HEK293 (cell line): ENCODE data around the gene KSR1.
A peak's percentile ranks its signal among the peaks of the same experiment; 100 is the strongest.

Experiments used
- CTCF ChIA-PET: fragments of 350-600 bp; formaldehyde crosslinking; extraction: SDS; loops from one replicate; lab custom pipeline; 2021; ENCODE audit warnings: antibody characterized with exemption; lab: Yijun Ruan, JAX
- POLR2A ChIA-PET: fragments of 300-600 bp; formaldehyde crosslinking; extraction: SDS; loops from one replicate; lab custom pipeline; 2020; ENCODE audit warnings: antibody characterized with exemption, inconsistent platforms; lab: Yijun Ruan, JAX
- H3K27ac ChIP-seq: fragments of 200-500 bp; sonication (Bioruptor generic); 2 replicates; pipeline ENCODE4 v1.5.1; 2014; ENCODE audit warnings: low read depth, low read length, control low read depth, inconsistent platforms; ENCODE audit errors: extremely low read depth
- H3K36me3 ChIP-seq, 2 experiments: fragments of 200-500 bp in 1 of 2; sonication (Bioruptor generic) in 1 of 2; 1 replicate in 1 of 2; 2 replicates in 1 of 2; pipeline ENCODE4 v1.5.1; 2014 to 2017; ENCODE audit warnings: inconsistent platforms in 2 of 2, low read length in 2 of 2; ENCODE audit not compliant: control insufficient read depth in 2 of 2, insufficient read depth in 1 of 2
- H3K4me1 ChIP-seq: fragments of 200-500 bp; sonication (Bioruptor generic); 2 replicates; pipeline ENCODE4 v1.5.1; 2014; ENCODE audit warnings: mild to moderate bottlenecking, low read length, inconsistent platforms; ENCODE audit not compliant: control insufficient read depth, insufficient read depth
- H3K4me3 ChIP-seq: 2 replicates; pipeline ENCODE4 v1.5.1; 2011; ENCODE audit warnings: low read depth, mild to moderate bottlenecking, control low read depth, low read length, moderate library complexity
- H3K9me3 ChIP-seq: fragments of 200-500 bp; sonication (Bioruptor generic); 2 replicates; pipeline ENCODE4 v1.5.1; 2014; ENCODE audit warnings: low read depth, low read length, inconsistent platforms; ENCODE audit not compliant: control insufficient read depth, insufficient read depth
- FEZF1 ChIP-seq: fragments of 450-650 bp; formaldehyde crosslinking; IDR thresholded peaks from 2 replicates; pipeline ENCODE4 v1.5.1; 2016; ENCODE audit warnings: missing biosample characterization, missing genetic modification characterization
- KLF1 ChIP-seq: fragments of 450-650 bp; formaldehyde crosslinking; IDR thresholded peaks from 2 replicates; pipeline ENCODE4 v1.5.1; 2016; ENCODE audit warnings: missing biosample characterization, missing genetic modification characterization
- KLF16 ChIP-seq: fragments of 450-650 bp; formaldehyde crosslinking; IDR thresholded peaks from 2 replicates; pipeline ENCODE4 v1.5.1; 2017; ENCODE audit warnings: missing biosample characterization, missing genetic modification characterization
- OVOL3 ChIP-seq: fragments of 450-650 bp; formaldehyde crosslinking; IDR thresholded peaks from 2 replicates; pipeline ENCODE4 v1.5.1; 2016; ENCODE audit warnings: missing biosample characterization, missing genetic modification characterization
- PRDM1 ChIP-seq: fragments of 450-650 bp; formaldehyde crosslinking; IDR thresholded peaks from 2 replicates; pipeline ENCODE4; 2016; ENCODE audit warnings: missing biosample characterization, missing genetic modification characterization
- PRDM4 ChIP-seq: fragments of 450-650 bp; formaldehyde crosslinking; IDR thresholded peaks from 2 replicates; pipeline ENCODE4 v1.5.1; 2017; ENCODE audit warnings: missing biosample characterization, missing genetic modification characterization
- PRDM6 ChIP-seq: fragments of 450-650 bp; formaldehyde crosslinking; IDR thresholded peaks from 2 replicates; pipeline ENCODE4 v1.5.1; 2017; ENCODE audit warnings: missing biosample characterization, missing genetic modification characterization
- REST ChIP-seq: fragments of 450-650 bp; formaldehyde crosslinking; IDR thresholded peaks from 2 replicates; pipeline ENCODE4 v1.5.1; 2016; ENCODE audit warnings: missing biosample characterization, missing genetic modification characterization
- YY2 ChIP-seq: fragments of 450-650 bp; formaldehyde crosslinking; IDR thresholded peaks from 2 replicates; pipeline ENCODE4 v1.5.1; 2016; ENCODE audit warnings: missing biosample characterization, missing genetic modification characterization
- ZBTB8A ChIP-seq: fragments of 450-650 bp; formaldehyde crosslinking; IDR thresholded peaks from 2 replicates; pipeline ENCODE4 v1.5.1; 2016; ENCODE audit warnings: missing biosample characterization, missing genetic modification characterization
- ZEB2 ChIP-seq: fragments of 450-650 bp; formaldehyde crosslinking; IDR thresholded peaks from 2 replicates; pipeline ENCODE4 v1.5.1; 2016; ENCODE audit warnings: missing biosample characterization, missing genetic modification characterization
- ZIC2 ChIP-seq: fragments of 450-650 bp; formaldehyde crosslinking; IDR thresholded peaks from 2 replicates; pipeline ENCODE4 v1.5.1; 2016; ENCODE audit warnings: missing biosample characterization, missing genetic modification characterization
- ZNF138 ChIP-seq: fragments of 450-650 bp; formaldehyde crosslinking; IDR thresholded peaks from 2 replicates; pipeline ENCODE4 v1.5.1; 2016; ENCODE audit warnings: missing biosample characterization, missing genetic modification characterization, borderline replicate concordance
- ZNF18 ChIP-seq: fragments of 450-650 bp; formaldehyde crosslinking; IDR thresholded peaks from 2 replicates; pipeline ENCODE4 v1.5.1; 2016; ENCODE audit warnings: missing biosample characterization, missing genetic modification characterization
- ZNF248 ChIP-seq: fragments of 450-650 bp; formaldehyde crosslinking; IDR thresholded peaks from 2 replicates; pipeline ENCODE4 v1.5.1; 2017; ENCODE audit warnings: missing biosample characterization, missing genetic modification characterization
- ZNF341 ChIP-seq: fragments of 450-650 bp; formaldehyde crosslinking; IDR thresholded peaks from 2 replicates; pipeline ENCODE4; 2016; ENCODE audit warnings: low read depth, missing biosample characterization, missing genetic modification characterization
- ZNF37A ChIP-seq: fragments of 450-650 bp; IDR thresholded peaks from 2 replicates; pipeline ENCODE4 v1.5.1; 2018; ENCODE audit warnings: missing biosample characterization, missing genetic modification characterization
- ZNF391 ChIP-seq: fragments of 450-650 bp; formaldehyde crosslinking; IDR thresholded peaks from 2 replicates; pipeline ENCODE4 v1.5.1; 2016; ENCODE audit warnings: low read depth, missing biosample characterization, missing genetic modification characterization, borderline replicate concordance
- ZNF394 ChIP-seq: fragments of 450-650 bp; formaldehyde crosslinking; IDR thresholded peaks from 2 replicates; pipeline ENCODE4 v1.5.1; 2016; ENCODE audit warnings: missing biosample characterization, missing genetic modification characterization, mild to moderate bottlenecking, moderate library complexity, borderline replicate concordance
- ZNF426 ChIP-seq: fragments of 450-650 bp; formaldehyde crosslinking; IDR thresholded peaks from 2 replicates; pipeline ENCODE4 v1.5.1; 2017; ENCODE audit warnings: missing biosample characterization, missing genetic modification characterization, mild to moderate bottlenecking, inconsistent platforms, moderate library complexity
- ZNF488 ChIP-seq: fragments of 450-650 bp; formaldehyde crosslinking; IDR thresholded peaks from 2 replicates; pipeline ENCODE4 v1.5.1; 2016; ENCODE audit warnings: missing biosample characterization, missing genetic modification characterization
- ZNF521 ChIP-seq: fragments of 450-650 bp; formaldehyde crosslinking; IDR thresholded peaks from 2 replicates; pipeline ENCODE4 v1.5.1; 2017; ENCODE audit warnings: missing biosample characterization, mild to moderate bottlenecking, missing genetic modification characterization
- ZNF624 ChIP-seq: fragments of 450-650 bp; formaldehyde crosslinking; IDR thresholded peaks from 2 replicates; pipeline ENCODE4 v1.5.1; 2017; ENCODE audit warnings: missing biosample characterization, missing genetic modification characterization
- ZNF660 ChIP-seq: fragments of 450-650 bp; IDR thresholded peaks from 2 replicates; pipeline ENCODE4 v1.5.1; 2018; ENCODE audit warnings: missing biosample characterization, mild to moderate bottlenecking, missing genetic modification characterization
- ZNF664 ChIP-seq: fragments of 450-650 bp; formaldehyde crosslinking; IDR thresholded peaks from 2 replicates; pipeline ENCODE4 v1.5.1; 2016; ENCODE audit warnings: missing biosample characterization, missing genetic modification characterization
- ZNF843 ChIP-seq: fragments of 450-650 bp; formaldehyde crosslinking; IDR thresholded peaks from 2 replicates; pipeline ENCODE4 v1.5.1; 2016; ENCODE audit warnings: missing biosample characterization, missing genetic modification characterization
- ZSCAN23 ChIP-seq: fragments of 450-650 bp; formaldehyde crosslinking; IDR thresholded peaks from 2 replicates; pipeline ENCODE4 v1.5.1; 2016; ENCODE audit warnings: missing biosample characterization, missing genetic modification characterization

The KSR1 gene

GRCh38 chr17:27494192-27495091 is 38.2 kb downstream of the KSR1 start (continued):
- TF ChIP-seq ZNF664 (no peak), REST (no peak), PRDM1 (tag by site-specific recombination) (peak; percentile 69), KLF1 (tag by site-specific recombination) (no peak), FEZF1 (tag by site-specific recombination) (peak; percentile 39; the same call in 1 of the 2 replicates), YY2 (no peak), ZNF660 (no peak), ZNF426 (tag by site-specific recombination) (no peak), KLF16 (tag by site-specific recombination) (no peak), PRDM6 (tag by site-specific recombination) (peak; percentile 62), ZIC2 (peak; percentile 85), ZNF138 (tag by site-specific recombination) (no peak), OVOL3 (tag by site-specific recombination) (no peak), ZNF394 (tag by site-specific recombination) (peak; percentile 90), ZNF488 (tag by site-specific recombination) (no peak)

- no peak for TF ChIP-seq ZNF521 (tag by site-specific recombination)
- TF ChIP-seq ZNF391 (tag by site-specific recombination) = no peak
- no peak for TF ChIP-seq ZNF37A
- no peak for TF ChIP-seq ZBTB8A (tag by site-specific recombination)
- no peak for TF ChIP-seq ZNF248 (tag by site-specific recombination)
- no peak for TF ChIP-seq ZNF624 (tag by site-specific recombination)
- no peak for TF ChIP-seq ZNF843 (tag by site-specific recombination)
- TF ChIP-seq PRDM4 (tag by site-specific recombination) = no peak
- TF ChIP-seq ZNF341 (tag by site-specific recombination) = no peak
- TF ChIP-seq ZSCAN23 (tag by site-specific recombination) = no peak
- no peak for TF ChIP-seq ZEB2 (tag by site-specific recombination)
- no peak for TF ChIP-seq PRDM1 (tag by site-specific recombination)
- no peak for TF ChIP-seq ZNF18 (tag by site-specific recombination)
- TF ChIP-seq, all 188 proteins: peak for 0
- peaks cover 15% of the 10 kb centered on the region for H3K4me1 ChIP-seq
- H3K36me3 ChIP-seq = peaks cover 0 to 5% of the 10 kb centered on the region in 2 experiments; a peak in 1 of 3 replicates
- H3K27ac ChIP-seq = no peak overlapping the region
- no peaks in the 10 kb centered on the region for H3K9me3 ChIP-seq
- ChIA-PET POLR2A (no interaction called here), CTCF (interaction anchor here (0.6 to 4.0 kb wide), 8 partner anchors 14 to 159 kb away, joined by 3 to 42 read pairs (median 4); no protein-coding TSS in a partner anchor)
- no peak overlapping the region for H3K4me3 ChIP-seq
Observed at GRCh38 chr17:27495460-27495859, 39.2 kb downstream of the KSR1 start.
